ENCODE results near the gene HLA-DPB1. TPM values are rescaled to one million over a fixed set of nuclear protein-coding genes. Genes with fewer than 3 reads are reported as not detected.

The HLA-DPB1 gene
- total and polyA plus RNA-seq, 12 donors = 18.7 to 264 (median 34.8) TPM

DNA sequence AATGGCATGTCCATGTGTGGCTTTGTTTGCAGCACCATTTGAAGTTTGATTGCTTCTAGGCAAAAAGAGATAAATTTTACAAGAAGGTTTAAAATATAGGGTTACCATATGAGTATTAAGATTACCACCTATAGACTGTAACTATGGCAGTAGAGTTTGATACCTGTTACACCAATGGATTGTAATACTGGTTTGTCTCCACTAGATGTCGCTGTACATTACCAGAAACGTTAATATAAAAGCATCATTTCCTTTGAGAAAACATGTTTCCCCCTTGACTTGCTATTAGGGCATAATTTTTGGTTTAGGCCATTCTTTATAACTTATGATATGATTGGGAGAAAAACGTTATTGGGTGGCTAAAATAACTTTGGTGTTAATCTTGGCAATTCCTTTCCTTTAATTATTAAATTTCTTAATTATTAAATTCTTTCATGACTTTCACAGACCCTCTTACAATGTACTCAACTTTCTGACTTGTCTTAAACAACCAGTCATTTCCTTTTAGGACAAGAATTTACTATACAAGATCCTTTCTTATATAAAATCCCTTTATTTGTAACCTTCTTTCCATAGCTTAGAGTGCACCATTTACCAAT is 42.8 kb downstream of the HLA-DPB1 start:
- WGBS, 2 donors = 0 to 1% methylated on average over 3 of the region's 3 CpGs
- Histone ChIP-seq H3K36me3 (no peaks in the 10 kb centered on the region), H3K4me3 (no peak overlapping the region), H3K27ac (no peak overlapping the region), H3K27me3 (peaks cover 0 to 60% (median 43%) of the 10 kb centered on the region in 7 donors), H3K4me1 (peaks cover 0 to 25% (median 4%) of the 10 kb centered on the region in 9 donors), H3K9me3 (peaks cover 0 to 7% (median 1%) of the 10 kb centered on the region in 11 donors)
- intact Hi-C loops (cut with DNase I) = loop anchor here in 9 of 10 donors (1.0 to 10.0 kb wide), 5 partner anchors 34 to 130 kb away; no protein-coding TSS in a partner anchor
- DNase-seq (peak in 1 of 2 donors; percentile 23), ATAC-seq (peak in 2 of 8 donors; percentile 29 to 34)
- peak; percentile 75 to 91 (median 87) for TF ChIP-seq CTCF (IDR thresholded peaks at IDR 0.05)

DNA sequence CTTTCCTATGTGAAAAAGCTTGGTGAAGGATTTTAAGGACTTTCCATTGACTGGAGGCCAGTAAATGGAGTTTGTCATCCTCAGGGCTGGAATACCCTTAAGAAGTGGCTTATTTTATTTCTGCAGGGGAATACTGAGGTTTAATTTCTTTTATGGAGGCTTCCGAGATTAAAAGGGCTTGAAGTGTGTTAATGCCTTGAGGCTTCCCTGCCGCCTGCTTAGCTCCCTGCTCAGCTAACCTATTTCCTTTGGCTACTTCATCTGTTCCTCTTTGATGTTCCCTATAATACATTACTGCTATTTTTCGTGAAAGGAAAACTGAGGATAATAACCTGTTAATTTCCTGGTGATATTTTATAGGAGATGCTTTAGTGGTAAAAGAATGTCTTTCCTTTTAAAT is 44.2 kb downstream of the HLA-DPB1 start:
- WGBS, 2 donors = 46 to 75% methylated on average over 3 of the region's 3 CpGs
- ATAC-seq = no peak
- Histone ChIP-seq H3K4me3 (no peak overlapping the region), H3K27ac (no peak overlapping the region), H3K4me1 (peaks cover 0 to 14% (median 4%) of the 10 kb centered on the region in 9 donors), H3K9me3 (peaks cover 0 to 15% (median 3%) of the 10 kb centered on the region in 11 donors), H3K27me3 (peaks cover 0 to 46% (median 34%) of the 10 kb centered on the region in 7 donors), H3K36me3 (no peaks in the 10 kb centered on the region)
- intact Hi-C loops (cut with DNase I) = loop anchor here in 1 of 10 donors (5.0 kb wide), 1 partner anchor 127 kb away; no protein-coding TSS in a partner anchor
- TF ChIP-seq CTCF (IDR thresholded peaks at IDR 0.05) = no peak
- no peak for DNase-seq

DNA sequence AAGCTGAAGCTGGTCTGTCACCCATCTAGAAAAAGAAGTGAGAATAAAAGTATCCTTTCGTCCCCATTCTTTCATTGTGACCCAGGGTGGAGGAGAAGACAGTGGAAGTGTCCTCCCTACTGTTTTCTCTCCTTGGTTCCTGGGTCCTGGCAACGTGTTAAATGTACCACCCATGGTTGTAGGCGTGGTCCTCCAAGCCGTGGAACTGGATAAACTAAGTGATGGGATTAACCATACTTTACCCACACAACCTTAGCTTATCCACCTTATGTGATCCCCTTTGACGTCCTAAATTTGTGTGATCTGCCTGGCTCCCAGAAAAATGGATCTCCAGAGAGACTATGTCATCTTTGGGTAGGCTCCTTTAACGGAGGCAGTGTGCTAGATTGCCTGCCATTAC is 47.4 kb downstream of the HLA-DPB1 start:
- 80 to 81% methylated on average over 6 of the region's 6 CpGs for WGBS, 2 donors
- ATAC-seq (no peak), DNase-seq (no peak)
- intact Hi-C loops (cut with DNase I) = loop anchor here in 1 of 10 donors (5.0 kb wide), 1 partner anchor 124 kb away; no protein-coding TSS in a partner anchor
- Histone ChIP-seq H3K27ac (no peak overlapping the region), H3K4me1 (no peaks in the 10 kb centered on the region), H3K9me3 (peaks cover 0 to 15% (median 3%) of the 10 kb centered on the region in 11 donors), H3K36me3 (no peaks in the 10 kb centered on the region), H3K4me3 (no peak overlapping the region), H3K27me3 (peaks cover 0 to 27% (median 3%) of the 10 kb centered on the region in 7 donors)
- TF ChIP-seq CTCF (IDR thresholded peaks at IDR 0.05) = no peak

- Histone ChIP-seq H3K27me3 (peaks cover 0 to 29% (median 0%) of the 10 kb centered on the region in 7 donors), H3K4me3 (no peak overlapping the region), H3K36me3 (no peaks in the 10 kb centered on the region), H3K9me3 (peaks cover 0 to 15% (median 3%) of the 10 kb centered on the region in 11 donors), H3K4me1 (no peaks in the 10 kb centered on the region), H3K27ac (no peak overlapping the region)
- DNase-seq (no peak), ATAC-seq (no peak)
- WGBS, 2 donors = 84 to 90% methylated on average over 20 of the region's 20 CpGs
- intact Hi-C loops (cut with DNase I) = loop anchor here in 1 of 10 donors (5.0 kb wide), 1 partner anchor 123 kb away; no protein-coding TSS in a partner anchor
- peak in 7 of 9 donors; percentile 24 to 55 (median 47) for TF ChIP-seq CTCF (IDR thresholded peaks at IDR 0.05)
Measured at GRCh38 chr6:33123732-33124524, 48.1 kb downstream of the HLA-DPB1 start.
